GM08714 (cell line): ENCODE results near the gene SBF1.

ENCODE experiments used
- H3K4me3 ChIP-seq: fragments of 200-500 bp; sonication (Bioruptor generic); 2 replicates; pipeline ENCODE4 v1.5.1; 2014; ENCODE audit warnings: mild to moderate bottlenecking, low read length, inconsistent platforms
- ZNF274 ChIP-seq: IDR thresholded peaks from 2 replicates; pipeline ENCODE4 v1.6.1; 2012; ENCODE audit warnings: mild to moderate bottlenecking, low read depth, low read length

The SBF1 gene

GRCh38 chr22:50513175-50513574 is 38.3 kb upstream of the SBF1 start:
- H3K4me3 ChIP-seq, result no peak overlapping the region
- no peak for TF ChIP-seq ZNF274

GRCh38 chr22:50508897-50509296 is 34.1 kb upstream of the SBF1 start:
- H3K4me3 ChIP-seq, result peak overlapping the region; percentile 87
- TF ChIP-seq ZNF274, result no peak

GRCh38 chr22:50507991-50508884 is 33.4 kb upstream of the SBF1 start, which contains the start of gene NCAPH2:
Gene NCAPH2, plus strand, starts transcription at chr22:50508224. Its CDS starts 114 bp downstream, at chr22:50508338.
- no peak for TF ChIP-seq ZNF274
- H3K4me3 ChIP-seq, result peak within 1 kb of the TSS; percentile 87

- H3K4me3 ChIP-seq, result peak within 1 kb of the TSS; percentile 87
- TF ChIP-seq ZNF274, result no peak
Measured at GRCh38 chr22:50507421-50507990, 32.7 kb upstream of the SBF1 start, which contains the start of gene LMF2. Gene LMF2, minus strand, starts transcription at chr22:50507702. Its CDS starts 27 bp downstream, at chr22:50507675.

GRCh38 chr22:50506611-50507420 is 32.0 kb upstream of the SBF1 start:
- no peak for TF ChIP-seq ZNF274
- peak overlapping the region; percentile 83 for H3K4me3 ChIP-seq

- TF ChIP-seq ZNF274, result no peak
- H3K4me3 ChIP-seq, result peak overlapping the region; percentile 83; the same call in 1 of the 2 replicates
Measured at GRCh38 chr22:50505776-50506610, 31.2 kb upstream of the SBF1 start.

GRCh38 chr22:50505276-50505775 is 30.5 kb upstream of the SBF1 start:
- H3K4me3 ChIP-seq, result no peak overlapping the region
- no peak for TF ChIP-seq ZNF274

- no peak for TF ChIP-seq ZNF274
- H3K4me3 ChIP-seq, result no peak overlapping the region
Measured at GRCh38 chr22:50504369-50505211, 29.8 kb upstream of the SBF1 start.

GRCh38 chr22:50503475-50504145 is 28.8 kb upstream of the SBF1 start:
- H3K4me3 ChIP-seq, result no peak overlapping the region

GRCh38 chr22:50502628-50503474 is 28.0 kb upstream of the SBF1 start:
- TF ChIP-seq ZNF274, result no peak
- H3K4me3 ChIP-seq, result no peak overlapping the region

More at GRCh38 chr22:50503475-50504145, 28.8 kb upstream of the SBF1 start:
- TF ChIP-seq ZNF274, result no peak

GRCh38 chr22:50502096-50502495 is 27.3 kb upstream of the SBF1 start:
- no peak for TF ChIP-seq ZNF274
- H3K4me3 ChIP-seq, result no peak overlapping the region

GRCh38 chr22:50500452-50500851 is 25.6 kb upstream of the SBF1 start:
- TF ChIP-seq ZNF274, result no peak
- H3K4me3 ChIP-seq, result no peak overlapping the region
